Stomach smooth muscle (tissue), 2 donors: ENCODE data around the gene CAB39.
A peak's percentile ranks its signal among the peaks of the same experiment; 100 is the strongest.
"Not testable (repeated sequence)": the region's sequence is repeated elsewhere in the genome, so short reads cannot be mapped to it uniquely, and the experiment has no call there.

Source experiments
- H3K27ac ChIP-seq: one replicate; pipeline ENCODE4 v1.7.0; 2013; ENCODE audit warnings: mild to moderate bottlenecking, low read length, inconsistent platforms
- H3K27me3 ChIP-seq, 2 donors: one replicate each; pipeline ENCODE4 v1.7.0; 2013; ENCODE audit warnings: low read length in 2 of 2; ENCODE audit not compliant: insufficient read depth in 2 of 2, control insufficient read depth in 1 of 2
- H3K36me3 ChIP-seq, 2 donors: one replicate each; pipeline ENCODE4 v1.7.0; 2013; ENCODE audit warnings: low read length in 2 of 2; ENCODE audit not compliant: control insufficient read depth in 2 of 2, insufficient read depth in 2 of 2
- H3K4me1 ChIP-seq: one replicate; pipeline ENCODE4 v1.7.0; 2013; ENCODE audit warnings: low read length; ENCODE audit not compliant: control insufficient read depth, insufficient read depth
- H3K4me3 ChIP-seq, 2 donors: one replicate each; pipeline ENCODE4 v1.7.0; 2013; ENCODE audit warnings: low read length in 2 of 2
- H3K9ac ChIP-seq, 2 donors: one replicate each; pipeline ENCODE4 v1.7.0; 2013; ENCODE audit warnings: low read length in 2 of 2, mild to moderate bottlenecking in 1 of 2
- H3K9me3 ChIP-seq, 2 donors: one replicate each; pipeline ENCODE4 v1.7.0; 2013; ENCODE audit warnings: low read length in 2 of 2; ENCODE audit not compliant: control insufficient read depth in 2 of 2
- donor health status: healthy.
- donor health status: Pancreatic carcinoma.

The CAB39 gene

GRCh38 chr2:230697676-230698075 is 15.0 kb upstream of the CAB39 start:
- Histone ChIP-seq H3K9ac (no peak overlapping the region), H3K4me1 (no peaks in the 10 kb centered on the region), H3K27ac (no peak overlapping the region), H3K9me3 (no peaks in the 10 kb centered on the region), H3K36me3 (no peaks in the 10 kb centered on the region), H3K4me3 (no peak overlapping the region), H3K27me3 (no peaks in the 10 kb centered on the region)

GRCh38 chr2:230698753-230699152 is 13.9 kb upstream of the CAB39 start:
- not testable (repeated sequence) for H3K27ac ChIP-seq, H3K4me1 ChIP-seq, H3K9ac ChIP-seq, H3K9me3 ChIP-seq, H3K36me3 ChIP-seq, H3K27me3 ChIP-seq, H3K4me3 ChIP-seq

- H3K4me3 ChIP-seq, result no peak overlapping the region
- H3K9me3 ChIP-seq, result no peaks in the 10 kb centered on the region
- no peaks in the 10 kb centered on the region for H3K27me3 ChIP-seq
- no peak overlapping the region for H3K9ac ChIP-seq
- no peaks in the 10 kb centered on the region for H3K36me3 ChIP-seq
- H3K4me1 ChIP-seq, result no peaks in the 10 kb centered on the region
- no peak overlapping the region for H3K27ac ChIP-seq
Observed at GRCh38 chr2:230700447-230700846, 12.2 kb upstream of the CAB39 start.

- no peak overlapping the region for H3K27ac ChIP-seq
- no peaks in the 10 kb centered on the region for H3K27me3 ChIP-seq
- no peak overlapping the region for H3K9ac ChIP-seq
- H3K4me3 ChIP-seq, result no peak overlapping the region
- no peaks in the 10 kb centered on the region for H3K36me3 ChIP-seq
- H3K4me1 ChIP-seq, result no peaks in the 10 kb centered on the region
- no peaks in the 10 kb centered on the region for H3K9me3 ChIP-seq
Observed at GRCh38 chr2:230701308-230701707, 11.3 kb upstream of the CAB39 start.

GRCh38 chr2:230702457-230702856 is 10.2 kb upstream of the CAB39 start:
- not testable (repeated sequence) for H3K27ac ChIP-seq, H3K4me1 ChIP-seq, H3K36me3 ChIP-seq, H3K4me3 ChIP-seq, H3K9me3 ChIP-seq, H3K9ac ChIP-seq, H3K27me3 ChIP-seq

- Histone ChIP-seq H3K4me1 (no peaks in the 10 kb centered on the region), H3K4me3 (no peak overlapping the region), H3K27me3 (no peaks in the 10 kb centered on the region), H3K9ac (no peak overlapping the region), H3K9me3 (no peaks in the 10 kb centered on the region), H3K36me3 (no peaks in the 10 kb centered on the region), H3K27ac (no peak overlapping the region)
Observed at GRCh38 chr2:230703514-230703913, 9.1 kb upstream of the CAB39 start.

GRCh38 chr2:230706053-230706521 is 6.6 kb upstream of the CAB39 start:
- no peaks in the 10 kb centered on the region for H3K4me1 ChIP-seq
- no peak overlapping the region for H3K27ac ChIP-seq
- H3K4me3 ChIP-seq, result no peak overlapping the region
- no peaks in the 10 kb centered on the region for H3K27me3 ChIP-seq
- no peaks in the 10 kb centered on the region for H3K36me3 ChIP-seq
- no peaks in the 10 kb centered on the region for H3K9me3 ChIP-seq
- no peak overlapping the region for H3K9ac ChIP-seq

DNA sequence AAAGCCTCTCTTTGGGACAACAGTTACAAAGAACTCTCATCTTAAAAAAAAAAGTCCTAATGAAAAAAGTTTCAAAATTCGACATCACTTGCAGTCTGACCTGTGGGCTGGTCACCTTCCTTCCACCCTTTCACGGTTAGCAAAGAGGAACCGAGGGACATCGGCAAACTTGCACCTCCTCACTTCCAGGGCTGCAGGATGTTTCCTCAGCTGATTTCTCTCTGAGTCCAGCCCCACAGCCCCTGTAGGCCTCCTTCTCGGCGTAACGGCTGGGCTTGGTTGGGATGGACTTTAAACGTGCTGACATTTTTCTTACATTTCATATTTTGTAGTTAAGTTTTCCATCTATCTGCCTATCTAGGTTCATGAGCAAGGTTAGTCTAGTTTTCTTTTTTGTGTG is 5.7 kb upstream of the CAB39 start:
- H3K9ac ChIP-seq, result no peak overlapping the region

DNA sequence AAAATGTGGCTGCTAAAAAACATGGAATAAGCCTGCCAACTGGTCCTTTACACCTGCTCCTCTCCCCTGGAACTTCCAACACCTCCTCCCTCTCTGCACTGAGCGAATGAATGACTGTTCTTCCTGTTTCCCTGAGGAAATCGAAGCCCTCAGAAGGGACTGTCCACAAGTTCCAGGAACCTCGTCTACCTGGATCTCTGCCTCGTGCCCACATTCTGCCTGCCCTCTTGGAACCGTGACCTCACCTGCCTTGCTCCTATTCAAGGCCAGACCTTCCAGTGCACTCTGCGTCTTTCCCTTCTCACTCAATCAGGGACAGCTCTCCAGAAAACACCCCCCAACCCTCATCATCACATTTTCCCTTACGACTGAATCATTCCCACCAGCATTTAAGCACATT is 4.4 kb upstream of the CAB39 start:
- Histone ChIP-seq H3K27ac (no peak overlapping the region), H3K27me3 (no peaks in the 10 kb centered on the region), H3K9me3 (no peaks in the 10 kb centered on the region), H3K4me1 (peaks cover 4% of the 10 kb centered on the region), H3K36me3 (no peaks in the 10 kb centered on the region), H3K4me3 (no peak overlapping the region), H3K9ac (no peak overlapping the region)

More for the DNA sequence above, 5.7 kb upstream of the CAB39 start:
- Histone ChIP-seq H3K27me3 (no peaks in the 10 kb centered on the region), H3K27ac (no peak overlapping the region), H3K9me3 (no peaks in the 10 kb centered on the region), H3K4me1 (peaks cover under 1% of the 10 kb centered on the region), H3K36me3 (no peaks in the 10 kb centered on the region), H3K4me3 (no peak overlapping the region)

DNA sequence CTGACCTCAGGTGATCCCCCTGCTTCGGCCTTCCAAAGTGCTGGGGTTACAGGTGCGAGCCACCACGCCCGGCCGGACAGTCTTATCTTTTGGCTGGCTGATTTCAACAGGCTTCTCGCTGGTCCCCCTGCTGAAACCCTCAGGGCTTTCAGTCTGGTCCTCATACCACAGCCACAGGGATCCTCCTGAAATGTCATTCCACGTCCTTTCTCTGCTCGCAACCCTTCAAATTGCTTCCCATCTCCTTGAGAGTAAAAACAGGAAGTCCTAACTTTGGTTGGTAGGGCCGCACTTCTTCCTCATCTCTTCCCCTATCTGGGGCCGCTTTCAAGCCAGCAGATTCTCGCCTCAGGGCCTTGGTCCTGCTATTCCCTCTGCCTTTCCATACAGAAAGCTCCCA is 1.4 kb upstream of the CAB39 start:
- peaks cover 10% of the 10 kb centered on the region for H3K4me1 ChIP-seq
- no peak overlapping the region for H3K4me3 ChIP-seq
- H3K27me3 ChIP-seq, result no peaks in the 10 kb centered on the region
- H3K9me3 ChIP-seq, result no peaks in the 10 kb centered on the region
- H3K36me3 ChIP-seq, result no peaks in the 10 kb centered on the region
- no peak overlapping the region for H3K27ac ChIP-seq
- no peak overlapping the region for H3K9ac ChIP-seq

GRCh38 chr2:230713331-230714135 is 891 bp downstream of the CAB39 start:
- peaks cover 23% of the 10 kb centered on the region for H3K4me1 ChIP-seq
- no peaks in the 10 kb centered on the region for H3K27me3 ChIP-seq
- no peaks in the 10 kb centered on the region for H3K9me3 ChIP-seq
- H3K36me3 ChIP-seq, result no peaks in the 10 kb centered on the region
- peak overlapping the region; percentile 93 to 94 for H3K4me3 ChIP-seq
- H3K27ac ChIP-seq, result peak overlapping the region; percentile 81
- H3K9ac ChIP-seq, result peak overlapping the region; percentile 84 to 91
